ENCODE data around the gene AOC3. TPM values are rescaled to one million over a fixed set of nuclear protein-coding genes. Genes with fewer than 3 reads are reported as not detected.

Gene AOC3
- total and polyA plus RNA-seq, 2 of the 13 experiments (the other 11 are each of a cell fraction or from before 2014, with no cell fraction given) = 8.7 to 51.7 TPM

GRCh38 chr17:42900460-42901331 lies 49.7 kb downstream of the AOC3 start, which contains the start of gene G6PC1 (continued):
- TF ChIP-seq AFF4 (CRISPR knock-in tag; IDR thresholded peaks at IDR 0.05) (0 out of 2 replicates have a peak, but pooled peaks have one; percentile 54), CSRNP1 (CRISPR knock-in tag; IDR thresholded peaks at IDR 0.05) (no peak), SMAD1 (CRISPR knock-in tag; IDR thresholded peaks at IDR 0.05; ENCODE audit: borderline replicate concordance, low read depth) (peak; percentile 52; the same call in 1 of the 2 replicates), ZFP82 (CRISPR knock-in tag; IDR thresholded peaks at IDR 0.05; ENCODE audit: borderline replicate concordance) (no peak), ZNF121 (CRISPR knock-in tag; IDR thresholded peaks at IDR 0.05) (no peak), RXRA (CRISPR knock-in tag; IDR thresholded peaks at IDR 0.05) (peak; percentile 59), SMAD3 (CRISPR knock-in tag; IDR thresholded peaks at IDR 0.05) (peak; percentile 91), NR3C1 (CRISPR knock-in tag; IDR thresholded peaks at IDR 0.05) (no peak), ZNF260 (CRISPR knock-in tag; IDR thresholded peaks at IDR 0.05; ENCODE audit: borderline replicate concordance, low read depth) (no peak), ZBTB34 (CRISPR knock-in tag; IDR thresholded peaks at IDR 0.05) (peak; percentile 36; the same call in 1 of the 2 replicates), ZBTB43 (CRISPR knock-in tag; conservative IDR thresholded peaks at IDR 0.05) (0 out of 2 replicates have a peak, but pooled peaks have one; percentile 52), DBP (CRISPR knock-in tag; IDR thresholded peaks at IDR 0.05; ENCODE audit: not compliant biosample characterization) (no peak), ZIK1 (CRISPR knock-in tag; IDR thresholded peaks at IDR 0.05; ENCODE audit: borderline replicate concordance, low read depth) (no peak), EP300 (IDR thresholded peaks at IDR 0.05; ENCODE audit: low read depth in 2 of 2, low read length in 2 of 2) (peak in 1 of 2 experiments; percentile 92; a peak in 2 of 4 replicates), EP300 (CRISPR knock-in tag; IDR thresholded peaks at IDR 0.05; ENCODE audit: borderline replicate concordance) (no peak; the same call in 1 of the 2 replicates), REL (CRISPR knock-in tag; conservative IDR thresholded peaks at IDR 0.05) (no peak), ZNF30 (CRISPR knock-in tag; IDR thresholded peaks at IDR 0.05) (no peak), ZNF850 (CRISPR knock-in tag; conservative IDR thresholded peaks at IDR 0.05) (no peak), REXO4 (CRISPR knock-in tag; IDR thresholded peaks at IDR 0.05; ENCODE audit: borderline replicate concordance) (no peak)

All from HepG2 (cell line).